ENCODE data around the gene CETP. TPM values are rescaled to one million over a fixed set of nuclear protein-coding genes. Genes with fewer than 3 reads are reported as not detected.
"Not testable (repeated sequence)": the region's sequence is repeated elsewhere in the genome, so short reads cannot be mapped to it uniquely, and the experiment has no call there.

The CETP gene
- total RNA-seq, 6 experiments from 2014 or later = 0.62 to 11.8 (median 4.7) TPM

DNA sequence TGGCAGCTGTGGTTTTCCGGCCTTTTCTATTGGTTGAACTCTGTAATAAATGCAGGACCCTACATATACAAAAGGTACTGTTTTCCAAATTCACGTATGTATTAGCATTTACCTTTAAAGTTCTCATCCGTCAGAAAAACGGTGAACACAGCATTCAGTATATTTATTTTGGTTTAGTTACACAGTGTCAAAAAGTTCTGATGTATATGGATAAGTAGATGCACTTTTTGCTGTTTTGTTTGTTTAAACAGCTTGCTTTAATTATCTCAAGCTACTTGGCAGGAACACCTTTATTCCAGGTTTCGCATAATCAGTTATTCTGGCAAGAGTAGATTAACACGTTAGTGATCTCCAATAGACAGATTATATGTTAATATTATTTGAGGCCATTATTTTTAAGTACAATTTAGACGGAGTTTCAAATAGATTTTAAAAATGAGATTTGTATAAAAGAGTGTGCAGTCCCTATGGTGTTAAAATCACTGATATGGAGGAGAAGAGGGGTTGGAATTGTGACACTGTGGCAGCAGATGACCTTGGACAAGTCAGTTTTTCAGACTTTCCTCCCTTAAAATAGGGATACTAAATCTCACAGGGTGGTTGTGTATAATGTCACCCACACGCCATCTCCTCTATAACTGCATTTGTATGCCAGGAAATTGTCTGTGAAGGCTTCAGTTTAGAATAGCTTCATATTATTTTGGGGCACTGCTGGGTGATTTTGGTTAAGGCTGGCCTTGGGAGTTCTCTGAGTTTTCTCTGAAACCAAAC lies 27.7 kb upstream of the CETP start:
- ATAC-seq (no peak), DNase-seq (no peak)
- WGBS (ENCODE audit: insufficient coverage, low coverage, low lambda C conversion rate, missing lambda C conversion rate) = 9% methylated on average over 8 of the region's 8 CpGs
- H3K27me3 ChIP-seq = no peaks in the 10 kb centered on the region
- H3K4me1 ChIP-seq = peaks cover 0 to 24% (median 12%) of the 10 kb centered on the region in 4 donors
- peak overlapping the region; percentile 98 to 100 (median 100) for H3K27ac ChIP-seq
- H3K9me3 ChIP-seq = no peaks in the 10 kb centered on the region
- H3K4me3 ChIP-seq = peak overlapping the region; percentile 86 to 98 (median 89)
- peaks cover 18 to 43% (median 31%) of the 10 kb centered on the region in 4 donors for H3K36me3 ChIP-seq
- intact Hi-C loops (cut with DNase I) = no loop called here
- no peak for TF ChIP-seq POLR2A (IDR thresholded peaks at IDR 0.05)
- TF ChIP-seq, protein P1, sequence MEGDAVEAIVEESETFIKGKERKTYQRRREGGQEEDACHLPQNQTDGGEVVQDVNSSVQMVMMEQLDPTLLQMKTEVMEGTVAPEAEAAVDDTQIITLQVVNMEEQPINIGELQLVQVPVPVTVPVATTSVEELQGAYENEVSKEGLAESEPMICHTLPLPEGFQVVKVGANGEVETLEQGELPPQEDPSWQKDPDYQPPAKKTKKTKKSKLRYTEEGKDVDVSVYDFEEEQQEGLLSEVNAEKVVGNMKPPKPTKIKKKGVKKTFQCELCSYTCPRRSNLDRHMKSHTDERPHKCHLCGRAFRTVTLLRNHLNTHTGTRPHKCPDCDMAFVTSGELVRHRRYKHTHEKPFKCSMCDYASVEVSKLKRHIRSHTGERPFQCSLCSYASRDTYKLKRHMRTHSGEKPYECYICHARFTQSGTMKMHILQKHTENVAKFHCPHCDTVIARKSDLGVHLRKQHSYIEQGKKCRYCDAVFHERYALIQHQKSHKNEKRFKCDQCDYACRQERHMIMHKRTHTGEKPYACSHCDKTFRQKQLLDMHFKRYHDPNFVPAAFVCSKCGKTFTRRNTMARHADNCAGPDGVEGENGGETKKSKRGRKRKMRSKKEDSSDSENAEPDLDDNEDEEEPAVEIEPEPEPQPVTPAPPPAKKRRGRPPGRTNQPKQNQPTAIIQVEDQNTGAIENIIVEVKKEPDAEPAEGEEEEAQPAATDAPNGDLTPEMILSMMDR (IDR thresholded peaks at IDR 0.05) = no peak

DNA sequence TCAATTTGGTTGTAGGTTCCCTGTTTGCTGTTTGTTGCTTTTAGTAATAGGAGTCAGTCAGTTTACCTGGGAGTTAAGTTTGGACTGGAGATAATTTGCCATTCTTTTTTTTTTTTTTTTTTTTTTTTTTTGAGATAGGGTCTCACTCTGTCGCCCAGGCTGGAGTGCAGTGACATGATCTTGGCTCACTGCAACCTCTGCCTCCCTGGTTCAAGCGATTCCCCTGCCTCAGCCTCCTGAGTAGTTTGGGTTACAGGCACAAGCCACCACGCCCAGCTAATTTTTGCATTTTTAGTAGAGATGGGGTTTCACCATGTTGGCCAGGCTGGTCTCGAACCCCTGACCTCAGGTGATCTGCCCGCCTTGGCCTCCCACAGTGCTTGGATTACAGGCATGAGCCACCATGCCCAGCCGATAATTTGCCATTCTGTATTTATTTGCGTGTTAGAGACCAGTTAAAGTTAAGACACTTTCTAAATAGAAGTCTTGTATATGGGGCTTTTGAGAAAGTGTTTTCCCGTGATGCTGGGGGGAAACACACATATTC lies 27.1 kb upstream of the CETP start:
- H3K9me3 ChIP-seq; H3K27me3 ChIP-seq; DNase-seq; ATAC-seq; intact Hi-C loops (cut with DNase I): not testable (repeated sequence)
- H3K4me3 ChIP-seq = peak overlapping the region; percentile 86 to 98 (median 89)
- 17% methylated on average over 7 of the region's 8 CpGs for WGBS (ENCODE audit: insufficient coverage, low coverage, low lambda C conversion rate, missing lambda C conversion rate)
- peak overlapping the region; percentile 23 to 100 (median 98) for H3K27ac ChIP-seq
- H3K36me3 ChIP-seq = peaks cover 25 to 50% (median 38%) of the 10 kb centered on the region in 4 donors
- peaks cover 0 to 24% (median 13%) of the 10 kb centered on the region in 4 donors for H3K4me1 ChIP-seq

DNA sequence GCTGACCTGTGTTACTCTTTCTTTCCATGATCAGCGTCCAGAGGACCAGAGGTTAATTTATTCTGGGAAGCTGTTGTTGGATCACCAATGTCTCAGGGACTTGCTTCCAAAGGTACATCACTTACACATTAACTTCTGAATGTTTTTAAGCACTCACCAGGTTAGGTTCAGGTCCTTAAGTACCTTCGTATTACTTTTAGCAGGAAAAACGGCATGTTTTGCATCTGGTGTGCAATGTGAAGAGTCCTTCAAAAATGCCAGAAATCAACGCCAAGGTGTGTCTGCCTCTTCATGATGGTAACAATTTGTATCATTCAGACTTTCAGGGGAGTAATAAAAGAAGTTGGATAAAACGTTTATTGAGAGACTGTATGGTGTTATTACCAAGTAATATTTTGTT lies 26.5 kb upstream of the CETP start:
- Histone ChIP-seq H3K27ac (peak overlapping the region; percentile 23 to 100 (median 98)), H3K36me3 (peaks cover 26 to 55% (median 43%) of the 10 kb centered on the region in 4 donors)
- 18% methylated on average over 5 of the region's 5 CpGs for WGBS (ENCODE audit: insufficient coverage, low coverage, low lambda C conversion rate, missing lambda C conversion rate)

DNA sequence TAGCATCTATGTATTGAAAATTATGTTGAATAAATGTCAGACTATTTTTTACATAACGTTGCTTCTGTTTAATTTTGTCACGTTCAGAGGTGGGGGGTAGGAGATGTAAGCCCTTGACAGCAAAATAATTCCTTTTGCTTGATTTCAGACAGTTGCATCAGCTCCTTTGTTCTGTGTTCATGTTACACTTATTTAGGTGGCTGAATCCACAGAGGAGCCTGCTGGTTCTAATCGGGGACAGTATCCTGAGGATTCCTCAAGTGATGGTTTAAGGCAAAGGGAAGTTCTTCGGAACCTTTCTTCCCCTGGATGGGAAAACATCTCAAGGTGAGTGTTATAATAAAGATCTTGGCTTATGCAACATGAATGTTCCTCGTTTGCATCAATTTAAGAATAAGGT lies 25.3 kb upstream of the CETP start:
- Histone ChIP-seq H3K4me3 (no peak overlapping the region), H3K27ac (no peak overlapping the region), H3K27me3 (no peaks in the 10 kb centered on the region), H3K36me3 (peaks cover 35 to 68% (median 55%) of the 10 kb centered on the region in 4 donors), H3K9me3 (no peaks in the 10 kb centered on the region), H3K4me1 (peaks cover 0 to 20% (median 11%) of the 10 kb centered on the region in 4 donors)
- intact Hi-C loops (cut with DNase I) = no loop called here
- TF ChIP-seq POLR2A (IDR thresholded peaks at IDR 0.05) = no peak
- TF ChIP-seq, protein P1 (IDR thresholded peaks at IDR 0.05) = no peak
- ATAC-seq = no peak
- 47% methylated on average over 5 of the region's 5 CpGs for WGBS (ENCODE audit: insufficient coverage, low coverage, low lambda C conversion rate, missing lambda C conversion rate)
- DNase-seq = no peak

More for the DNA sequence above, 26.5 kb upstream of the CETP start:
- TF ChIP-seq, protein P1 (IDR thresholded peaks at IDR 0.05) = no peak
- TF ChIP-seq POLR2A (IDR thresholded peaks at IDR 0.05) = no peak
- H3K4me1 ChIP-seq = peaks cover 0 to 24% (median 13%) of the 10 kb centered on the region in 4 donors
- no peaks in the 10 kb centered on the region for H3K9me3 ChIP-seq
- DNase-seq = no peak
- no peak for ATAC-seq
- peak overlapping the region; percentile 86 to 98 (median 89) for H3K4me3 ChIP-seq
- no peaks in the 10 kb centered on the region for H3K27me3 ChIP-seq
- intact Hi-C loops (cut with DNase I) = no loop called here

DNA sequence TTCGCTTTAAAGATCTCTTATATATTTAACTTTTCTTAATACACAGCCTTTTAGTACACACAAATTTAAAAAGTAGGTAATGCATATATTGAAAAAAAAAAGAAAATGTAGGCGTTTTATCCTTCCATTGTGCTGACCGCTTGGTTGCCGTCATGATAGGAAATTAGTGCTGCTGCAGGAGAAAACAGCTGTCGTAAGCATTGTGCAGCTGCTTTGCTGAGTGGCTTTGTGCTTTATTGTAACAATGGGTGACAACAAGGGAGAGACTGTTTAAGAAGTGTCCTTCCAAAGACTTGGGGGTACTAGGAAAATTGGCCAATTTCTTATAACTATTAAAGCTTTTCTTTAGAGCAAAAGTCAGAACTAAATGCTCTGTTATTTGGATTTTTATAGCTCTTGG lies 24.8 kb upstream of the CETP start:
- intact Hi-C loops (cut with DNase I) = no loop called here
- H3K36me3 ChIP-seq = peaks cover 40 to 72% (median 57%) of the 10 kb centered on the region in 4 donors
- 66% methylated on average over 5 of the region's 5 CpGs for WGBS (ENCODE audit: insufficient coverage, low coverage, low lambda C conversion rate, missing lambda C conversion rate)
- ATAC-seq (no peak), DNase-seq (no peak)
- H3K9me3 ChIP-seq = no peaks in the 10 kb centered on the region
- peaks cover 0 to 20% (median 11%) of the 10 kb centered on the region in 4 donors for H3K4me1 ChIP-seq
- no peak overlapping the region for H3K27ac ChIP-seq
- TF ChIP-seq POLR2A (IDR thresholded peaks at IDR 0.05) = no peak
- TF ChIP-seq, protein P1 (IDR thresholded peaks at IDR 0.05) = no peak
- H3K27me3 ChIP-seq = no peaks in the 10 kb centered on the region
- H3K4me3 ChIP-seq = no peak overlapping the region

Data from right lobe of liver (tissue), 6 donors.